ENCODE results near the gene POTEM.
"Not testable (repeated sequence)": the region's sequence is repeated elsewhere in the genome, so short reads cannot be mapped to it uniquely, and the experiment has no call there.

Gene POTEM

GRCh38 chr14:19026649-19027351 lies 59.6 kb downstream of the POTEM start:
- not testable (repeated sequence) for DNase-seq (ENCODE audit: low read depth); H3K4me3 ChIP-seq (ENCODE audit: low read depth, low read length)

- H3K4me3 ChIP-seq (ENCODE audit: low read depth, low read length); DNase-seq (ENCODE audit: low read depth): not testable (repeated sequence)
Observed at GRCh38 chr14:19027895-19028294, 60.7 kb downstream of the POTEM start.

- DNase-seq (ENCODE audit: low read depth); H3K4me3 ChIP-seq (ENCODE audit: low read depth, low read length): not testable (repeated sequence)
Observed at GRCh38 chr14:19036811-19037382, 69.7 kb downstream of the POTEM start.

GRCh38 chr14:19038060-19038664 lies 70.9 kb downstream of the POTEM start:
- not testable (repeated sequence) for DNase-seq (ENCODE audit: low read depth); H3K4me3 ChIP-seq (ENCODE audit: low read depth, low read length)

GRCh38 chr14:19038785-19039184 lies 71.6 kb downstream of the POTEM start:
- not testable (repeated sequence) for H3K4me3 ChIP-seq (ENCODE audit: low read depth, low read length); DNase-seq (ENCODE audit: low read depth)

GRCh38 chr14:19043384-19043783 lies 76.2 kb downstream of the POTEM start:
- not testable (repeated sequence) for DNase-seq (ENCODE audit: low read depth)

More at GRCh38 chr14:19043384-19043783, 76.2 kb downstream of the POTEM start:
- not testable (repeated sequence) for H3K4me3 ChIP-seq (ENCODE audit: low read depth, low read length)

Data from GM12865 (cell line).